OCI-LY1 (cell line): ENCODE results near the gene ATXN7.

ENCODE experiments used
- EZH2 ChIP-seq: fragments of 200-600 bp; sonication (generic), shearing (Covaris generic); IDR thresholded peaks from 2 replicates; pipeline ENCODE4 v1.8.0; 2017; ENCODE audit warnings: borderline replicate concordance, mixed run types, mild to moderate bottlenecking, antibody characterized with exemption, low read length, moderate library complexity, mixed read lengths
- TF ChIP-seq, protein P1 (sequence below): fragments of 200-600 bp; sonication (generic), shearing (Covaris generic); IDR thresholded peaks from 2 replicates; pipeline ENCODE4 v1.5.1; 2017; ENCODE audit warnings: mild to moderate bottlenecking, antibody characterized with exemption, low read length, moderate library complexity, mixed read lengths

- TF ChIP-seq, protein P1, sequence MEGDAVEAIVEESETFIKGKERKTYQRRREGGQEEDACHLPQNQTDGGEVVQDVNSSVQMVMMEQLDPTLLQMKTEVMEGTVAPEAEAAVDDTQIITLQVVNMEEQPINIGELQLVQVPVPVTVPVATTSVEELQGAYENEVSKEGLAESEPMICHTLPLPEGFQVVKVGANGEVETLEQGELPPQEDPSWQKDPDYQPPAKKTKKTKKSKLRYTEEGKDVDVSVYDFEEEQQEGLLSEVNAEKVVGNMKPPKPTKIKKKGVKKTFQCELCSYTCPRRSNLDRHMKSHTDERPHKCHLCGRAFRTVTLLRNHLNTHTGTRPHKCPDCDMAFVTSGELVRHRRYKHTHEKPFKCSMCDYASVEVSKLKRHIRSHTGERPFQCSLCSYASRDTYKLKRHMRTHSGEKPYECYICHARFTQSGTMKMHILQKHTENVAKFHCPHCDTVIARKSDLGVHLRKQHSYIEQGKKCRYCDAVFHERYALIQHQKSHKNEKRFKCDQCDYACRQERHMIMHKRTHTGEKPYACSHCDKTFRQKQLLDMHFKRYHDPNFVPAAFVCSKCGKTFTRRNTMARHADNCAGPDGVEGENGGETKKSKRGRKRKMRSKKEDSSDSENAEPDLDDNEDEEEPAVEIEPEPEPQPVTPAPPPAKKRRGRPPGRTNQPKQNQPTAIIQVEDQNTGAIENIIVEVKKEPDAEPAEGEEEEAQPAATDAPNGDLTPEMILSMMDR, result no peak
- no peak for TF ChIP-seq EZH2
These were observed 117.3 kb downstream of the ATXN7 start for GRCh38 chr3:63980830-63981498.
